Hematopoietic multipotent progenitor cell (in vitro differentiated cells): Measurements from ENCODE around the gene CCDC43. TPM values are rescaled to one million over a fixed set of nuclear protein-coding genes. Genes with fewer than 3 reads are reported as not detected.
"Not testable (repeated sequence)": the region's sequence is repeated elsewhere in the genome, so short reads cannot be mapped to it uniquely, and the experiment has no call there.

Experiments used
- DNase-seq, 3 donors: peaks; one replicate each; pipeline ENCODE4 v3.0.0-alpha.2; 2011 to 2015; ENCODE audit warnings: low read depth in 2 of 3, low spot score in 2 of 3
- total RNA-seq: library from RNA; depleted of rRNA; stranded (reverse); fragments of >200 nt; gene quantifications from one replicate; pipeline ENCODE4 v1.2.3, GENCODE V29; 2012

The CCDC43 gene
- total RNA-seq, 1 donor = 7.5 TPM

DNA sequence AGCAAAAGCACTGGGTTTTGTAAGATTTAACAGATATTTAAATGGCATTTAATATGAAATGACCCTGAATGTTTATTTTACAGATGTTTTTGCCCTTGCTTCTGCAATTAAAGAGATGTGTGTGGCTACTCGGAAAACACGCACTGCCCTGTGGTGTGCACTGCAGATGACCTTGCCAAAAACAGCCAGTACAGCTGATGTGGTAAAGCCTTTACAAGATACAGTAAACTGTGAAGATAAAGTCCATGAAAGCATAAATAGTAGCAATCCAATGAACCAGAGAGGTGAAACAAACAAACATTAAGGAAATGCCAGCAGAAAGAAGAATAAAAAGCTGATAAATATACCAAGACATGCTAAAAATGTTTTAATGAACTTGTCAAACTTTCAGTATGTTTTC lies 15.7 kb downstream of the CCDC43 start:
- DNase-seq = no peak

DNA sequence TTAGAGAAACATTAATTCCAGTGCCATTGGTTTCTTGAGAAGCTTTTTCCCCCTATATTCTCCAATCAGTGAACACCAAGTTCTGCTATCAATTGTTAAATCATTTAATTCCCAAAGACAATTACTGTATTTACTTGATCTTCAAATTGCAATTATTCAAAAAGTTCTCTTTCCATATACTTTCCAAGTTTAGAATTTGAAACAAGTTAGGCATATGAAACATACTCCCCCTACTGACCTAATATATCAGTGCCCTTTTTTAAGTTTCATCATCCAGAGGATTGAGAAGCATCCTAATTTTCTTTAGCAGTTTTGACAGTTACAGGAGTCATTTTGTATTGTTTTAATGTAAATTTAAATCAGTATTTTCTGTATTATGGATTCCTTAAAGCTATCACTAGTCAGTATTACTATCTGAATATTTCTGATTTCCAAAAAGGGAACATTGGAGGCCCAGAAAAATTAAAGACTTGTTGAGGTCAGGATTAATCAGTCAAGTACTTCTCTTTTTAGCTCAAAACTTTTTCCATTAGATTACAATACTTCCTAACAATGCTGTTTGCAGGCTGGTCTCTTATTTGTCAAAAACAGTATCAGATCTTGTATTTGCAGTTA lies 17.0 kb downstream of the CCDC43 start:
- DNase-seq = peak in 1 of 3 donors; percentile 38

DNA sequence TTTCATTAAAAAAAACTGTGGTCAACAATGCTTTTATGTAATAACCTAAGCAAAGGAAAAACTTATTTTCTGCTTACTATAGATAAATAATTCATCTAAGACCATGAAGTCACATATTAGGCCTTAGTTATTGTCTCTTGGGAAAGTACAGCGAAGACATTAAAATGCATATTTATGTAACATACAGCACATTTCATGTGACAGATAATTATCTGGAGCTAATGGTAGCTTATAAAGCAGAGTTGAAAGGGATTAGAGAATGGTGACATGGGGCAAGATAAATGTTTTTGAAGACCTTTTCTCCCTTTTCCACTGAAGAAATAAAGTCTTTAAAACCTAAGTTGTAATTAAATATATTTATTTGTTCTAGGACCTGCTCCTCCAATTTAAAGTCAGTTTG lies 23.6 kb downstream of the CCDC43 start:
- no peak for DNase-seq

- DNase-seq = no peak
Measured at GRCh38 chr17:44664867-44665266, 24.7 kb downstream of the CCDC43 start.

- DNase-seq = no peak
Measured at GRCh38 chr17:44663095-44663494, 26.5 kb downstream of the CCDC43 start.

GRCh38 chr17:44661835-44662234 lies 27.7 kb downstream of the CCDC43 start:
- no peak for DNase-seq

DNA sequence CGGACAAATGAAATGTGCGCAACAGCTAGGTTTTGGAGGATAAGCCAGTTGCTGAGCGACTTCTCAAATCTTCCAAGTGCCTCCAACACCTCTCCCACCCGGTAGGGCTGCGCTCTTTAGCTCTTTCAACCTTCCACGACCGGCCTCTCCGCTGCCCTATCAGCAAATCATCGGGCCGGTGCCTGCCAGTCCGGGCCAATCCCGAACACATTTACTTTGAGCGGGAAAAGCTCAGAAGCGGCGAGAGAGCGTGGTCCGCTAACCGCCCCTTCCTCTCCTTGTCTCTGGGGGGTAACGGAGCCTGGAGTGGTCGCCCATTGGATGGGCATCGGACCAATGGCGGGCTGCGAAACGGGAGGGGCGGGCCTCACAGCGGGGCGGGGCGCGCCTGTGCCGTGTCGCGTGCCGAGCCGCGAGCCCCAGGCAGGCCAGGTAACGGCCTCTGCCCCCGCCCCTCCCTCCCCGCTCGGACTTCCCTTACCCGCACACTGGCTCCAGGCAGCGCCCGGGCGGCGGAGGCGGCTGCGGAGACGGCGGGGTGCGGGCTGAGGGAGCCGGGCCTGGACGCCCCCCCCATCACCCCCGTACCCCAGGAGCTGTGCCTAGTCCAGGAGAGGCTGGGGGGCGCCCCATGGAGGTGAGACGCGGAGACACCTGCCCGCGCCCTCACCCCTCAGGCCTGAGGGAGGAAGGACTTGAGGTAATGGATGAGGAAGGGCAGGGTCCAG lies 33.4 kb downstream of the CCDC43 start, which contains the start of gene MEIOC:
MEIOC (plus strand) TSS at position 486 of the 728 bp plus-strand sequence; CDS start at position 632, 146 bp downstream.
- DNase-seq = peak in 2 of 3 donors; percentile 46 to 63

- DNase-seq = no peak
Measured at GRCh38 chr17:44653954-44654353, 35.6 kb downstream of the CCDC43 start.

- DNase-seq = no peak
Measured at GRCh38 chr17:44653384-44653783, 36.2 kb downstream of the CCDC43 start.

- DNase-seq = no peak
Measured at GRCh38 chr17:44652727-44653126, 36.8 kb downstream of the CCDC43 start.

DNA sequence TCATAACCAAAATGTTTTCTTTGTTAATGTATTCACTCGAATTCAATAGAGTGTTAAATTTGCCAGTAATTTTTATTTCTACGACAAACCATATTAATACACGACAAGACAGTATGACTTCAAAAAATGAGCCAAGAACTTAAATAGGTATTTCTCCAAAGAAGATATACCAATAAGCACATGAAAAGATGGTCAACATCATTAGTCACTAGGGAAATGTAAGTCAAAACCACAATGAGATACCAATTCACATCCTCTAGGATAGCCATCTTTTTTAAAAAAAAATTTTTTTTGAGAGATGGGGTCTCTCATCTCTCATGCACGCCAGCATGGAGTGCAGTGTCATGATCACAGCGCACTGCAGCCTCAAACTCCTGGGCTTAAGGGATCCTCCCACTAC lies 38.3 kb downstream of the CCDC43 start:
- peak in 1 of 3 donors; percentile 17 for DNase-seq

- DNase-seq = no peak
Measured at GRCh38 chr17:44648963-44649362, 40.6 kb downstream of the CCDC43 start.

DNA sequence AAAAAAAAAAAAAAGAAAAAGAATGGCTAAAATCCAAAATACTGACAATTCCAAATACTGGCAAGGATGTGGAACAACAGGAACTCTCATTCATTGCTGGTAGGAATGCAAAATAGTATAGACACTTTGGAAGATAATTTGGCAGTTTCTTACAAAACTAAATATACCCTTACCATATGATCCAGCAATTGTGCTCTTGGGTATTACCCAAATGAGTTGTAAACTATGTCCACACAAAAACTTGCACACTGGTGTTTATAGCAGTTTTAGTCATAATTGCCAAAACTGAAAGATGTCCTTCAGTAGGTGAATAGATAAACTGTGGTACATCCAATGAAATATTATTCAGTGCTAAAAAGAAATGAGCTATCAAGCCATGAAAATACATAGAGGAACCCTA lies 41.8 kb downstream of the CCDC43 start:
- no peak for DNase-seq

GRCh38 chr17:44646280-44646679 lies 43.3 kb downstream of the CCDC43 start:
- no peak for DNase-seq

DNA sequence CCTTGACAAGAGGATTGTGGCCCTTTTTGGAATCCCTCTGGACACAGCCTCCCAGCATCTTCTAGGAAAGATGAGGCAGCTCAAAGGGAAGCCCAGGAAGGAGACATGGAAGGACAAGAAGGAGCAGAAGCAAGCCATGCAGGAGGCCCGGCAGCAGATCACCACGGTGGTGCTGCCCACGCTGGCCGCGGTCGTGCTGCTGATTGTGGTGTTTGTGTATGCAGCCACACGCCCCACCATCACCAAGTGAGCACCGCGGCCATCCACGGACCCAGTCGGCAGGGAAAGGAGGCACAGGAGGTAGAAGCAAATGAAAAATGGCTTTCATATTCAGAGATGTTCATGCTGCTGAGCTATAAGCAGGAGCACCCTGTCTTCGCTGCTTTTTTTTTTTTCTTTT lies 44.2 kb downstream of the CCDC43 start:
- no peak for DNase-seq

DNA sequence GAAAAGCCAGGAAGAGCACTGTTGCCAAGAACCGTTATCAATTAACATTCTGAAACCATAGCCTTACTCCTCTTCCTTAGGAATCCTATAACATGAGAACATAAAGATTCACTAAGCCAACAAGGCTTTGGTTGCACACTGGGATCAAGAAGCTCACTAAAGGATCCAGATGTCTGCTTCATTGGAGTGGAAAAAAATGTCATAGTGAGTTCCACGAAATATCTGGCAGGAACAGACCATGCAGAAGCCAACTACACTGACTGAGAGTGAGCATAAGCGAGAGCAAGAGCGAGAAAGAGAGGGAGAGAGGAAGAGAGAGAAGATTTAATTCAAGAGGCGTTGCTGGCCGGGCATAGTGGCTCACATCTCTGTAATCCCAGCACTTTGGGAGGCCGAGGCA lies 46.7 kb downstream of the CCDC43 start:
- DNase-seq = no peak

- DNase-seq = no peak
Measured at GRCh38 chr17:44637066-44637465, 52.5 kb downstream of the CCDC43 start.

DNA sequence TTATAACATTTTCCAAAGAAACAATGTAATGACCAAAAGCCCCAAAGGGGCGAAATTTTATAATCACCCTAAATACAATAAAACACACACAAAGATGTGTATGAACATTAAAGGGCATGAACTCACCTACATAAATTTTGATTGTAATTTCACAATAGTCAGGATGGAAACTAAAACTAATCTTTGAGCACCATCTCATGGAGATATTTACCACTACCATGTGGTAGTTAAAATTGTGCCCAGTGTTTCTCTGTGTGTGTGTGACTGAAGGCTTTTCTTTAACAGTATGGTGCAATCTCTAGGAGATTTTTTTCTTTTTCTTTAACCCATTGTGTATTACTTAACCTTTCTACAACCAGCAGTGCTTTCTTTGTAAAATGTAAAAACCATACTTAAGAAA lies 53.0 kb downstream of the CCDC43 start:
- DNase-seq = peak in 2 of 3 donors; percentile 25 to 69

- not testable (repeated sequence) for DNase-seq
Measured at GRCh38 chr17:44634401-44634800, 55.2 kb downstream of the CCDC43 start.

DNA sequence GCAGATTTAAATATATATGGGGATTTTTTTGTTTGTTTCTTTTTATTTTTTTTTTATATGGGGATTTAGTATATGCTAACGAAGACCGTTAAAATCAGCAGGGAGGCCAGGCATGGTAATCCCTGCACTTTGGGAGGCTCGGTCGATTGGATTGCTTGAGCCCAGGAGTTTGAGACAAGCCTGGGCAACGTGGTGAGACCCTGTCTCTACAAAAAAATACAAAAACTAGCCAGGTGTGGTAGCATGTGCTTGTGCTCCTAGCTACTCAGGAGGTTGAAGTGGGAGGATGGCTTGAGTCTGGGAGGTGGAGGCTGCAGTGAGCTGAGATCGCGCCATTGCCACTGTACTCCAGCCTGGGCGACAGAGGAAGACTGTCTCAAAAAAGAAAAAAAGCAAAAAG lies 55.6 kb downstream of the CCDC43 start:
- no peak for DNase-seq

DNA sequence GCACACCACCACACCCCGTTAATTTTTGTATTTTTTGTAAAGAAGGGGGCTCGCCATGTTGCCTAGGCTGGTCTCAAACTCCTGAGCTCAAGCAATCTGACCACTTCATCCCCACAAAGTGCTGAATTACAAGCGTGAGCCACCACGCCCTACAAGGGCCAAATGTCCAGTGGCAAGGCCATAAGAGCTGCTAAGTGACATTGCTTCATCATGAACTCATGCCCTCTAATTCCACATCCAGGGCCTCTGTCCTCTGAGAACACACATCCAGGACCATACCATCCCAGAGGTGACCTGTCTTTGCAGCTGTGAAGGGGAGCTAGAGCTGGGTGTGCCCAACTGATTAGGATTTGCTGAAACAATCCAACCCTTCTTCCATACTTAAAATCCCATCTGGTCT lies 58.9 kb downstream of the CCDC43 start:
- DNase-seq = no peak

- no peak for DNase-seq
Measured at GRCh38 chr17:44629314-44629713, 60.3 kb downstream of the CCDC43 start.
